ENCODE data around the gene POC1A.
A peak's percentile ranks its signal among the peaks of the same experiment; 100 is the strongest.

POC1A gene

DNA sequence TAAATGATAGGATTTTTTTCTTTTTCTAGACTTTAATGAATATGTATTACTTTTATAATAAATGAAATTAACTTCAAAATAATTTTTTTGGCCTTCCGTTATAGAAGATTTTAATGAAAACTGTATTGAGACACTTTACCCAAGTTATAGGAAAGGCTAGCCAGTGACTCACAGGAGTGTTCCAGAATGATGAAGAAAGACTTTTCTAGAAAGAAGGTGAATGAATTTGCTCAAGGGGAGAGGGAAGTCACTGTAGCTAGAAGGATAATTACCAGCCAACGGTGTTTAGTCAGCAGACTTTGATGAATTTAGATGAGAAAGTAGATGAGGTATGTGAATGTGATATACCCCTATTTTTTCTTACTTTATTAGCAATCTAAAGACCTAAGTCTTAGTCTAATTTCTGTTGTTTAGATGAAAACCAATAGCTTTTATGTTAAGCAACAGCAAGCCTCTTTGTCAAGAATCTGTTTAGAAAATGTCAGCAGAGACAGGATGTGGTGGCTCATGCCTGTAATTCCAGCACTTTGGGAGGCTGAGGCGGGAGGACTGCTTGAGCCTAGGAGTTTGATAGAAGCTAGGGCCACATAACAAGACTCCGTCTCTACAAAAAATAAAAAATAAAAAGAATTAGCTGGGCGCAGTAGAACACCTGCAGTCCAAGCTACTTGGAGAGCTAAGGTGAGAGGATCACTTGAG lies 46.9 kb upstream of the POC1A start:
- peaks cover 59% of the 10 kb centered on the region for H3K36me3 ChIP-seq (replicated peaks; ENCODE audit: low read depth, low read length)
- no peak overlapping the region for H3K9ac ChIP-seq (ENCODE audit: low read length)
- no peaks in the 10 kb centered on the region for H4K20me1 ChIP-seq (ENCODE audit: insufficient read depth, low read length)
- H3K79me2 ChIP-seq (ENCODE audit: low read length), result peaks cover 16% of the 10 kb centered on the region
- peaks cover 20% of the 10 kb centered on the region for H3K4me1 ChIP-seq (ENCODE audit: low read length)
- TF ChIP-seq EZH2phosphoT487 (IDR thresholded peaks at IDR 0.05; ENCODE audit: low read depth) (no peak), CTCF (IDR thresholded peaks at IDR 0.05; ENCODE audit: low read depth, low read length) (no peak)
- no peak overlapping the region for H3K4me3 ChIP-seq (ENCODE audit: low read length)
- no peaks in the 10 kb centered on the region for H3K27me3 ChIP-seq (ENCODE audit: low read depth, low read length)
- H3K4me2 ChIP-seq (ENCODE audit: low read length), result no peak overlapping the region
- H3K27ac ChIP-seq (ENCODE audit: low read length), result no peak overlapping the region
- H3K9me3 ChIP-seq (ENCODE audit: insufficient read depth, low read length), result no peaks in the 10 kb centered on the region
- H2AFZ ChIP-seq (ENCODE audit: low read depth, low read length), result no peak overlapping the region

- Histone ChIP-seq H3K27ac (ENCODE audit: low read length) (peak overlapping the region; percentile 34; the same call in 1 of the 2 replicates), H3K4me3 (ENCODE audit: low read length) (peak overlapping the region; percentile 90), H3K9ac (ENCODE audit: low read length) (peak overlapping the region; percentile 91), H3K36me3 (replicated peaks; ENCODE audit: low read depth, low read length) (peaks cover 37% of the 10 kb centered on the region), H3K4me2 (ENCODE audit: low read length) (peak overlapping the region; percentile 90), H3K79me2 (ENCODE audit: low read length) (peaks cover 16% of the 10 kb centered on the region), H3K9me3 (ENCODE audit: insufficient read depth, low read length) (no peaks in the 10 kb centered on the region), H3K27me3 (ENCODE audit: low read depth, low read length) (no peaks in the 10 kb centered on the region), H2AFZ (ENCODE audit: low read depth, low read length) (no peak overlapping the region), H4K20me1 (ENCODE audit: insufficient read depth, low read length) (no peaks in the 10 kb centered on the region), H3K4me1 (ENCODE audit: low read length) (peaks cover 20% of the 10 kb centered on the region)
- no peak for TF ChIP-seq CTCF (IDR thresholded peaks at IDR 0.05; ENCODE audit: low read depth, low read length)
- TF ChIP-seq EZH2phosphoT487 (IDR thresholded peaks at IDR 0.05; ENCODE audit: low read depth), result no peak
Observed at GRCh38 chr3:52198643-52199608, 44.7 kb upstream of the POC1A start.

DNA sequence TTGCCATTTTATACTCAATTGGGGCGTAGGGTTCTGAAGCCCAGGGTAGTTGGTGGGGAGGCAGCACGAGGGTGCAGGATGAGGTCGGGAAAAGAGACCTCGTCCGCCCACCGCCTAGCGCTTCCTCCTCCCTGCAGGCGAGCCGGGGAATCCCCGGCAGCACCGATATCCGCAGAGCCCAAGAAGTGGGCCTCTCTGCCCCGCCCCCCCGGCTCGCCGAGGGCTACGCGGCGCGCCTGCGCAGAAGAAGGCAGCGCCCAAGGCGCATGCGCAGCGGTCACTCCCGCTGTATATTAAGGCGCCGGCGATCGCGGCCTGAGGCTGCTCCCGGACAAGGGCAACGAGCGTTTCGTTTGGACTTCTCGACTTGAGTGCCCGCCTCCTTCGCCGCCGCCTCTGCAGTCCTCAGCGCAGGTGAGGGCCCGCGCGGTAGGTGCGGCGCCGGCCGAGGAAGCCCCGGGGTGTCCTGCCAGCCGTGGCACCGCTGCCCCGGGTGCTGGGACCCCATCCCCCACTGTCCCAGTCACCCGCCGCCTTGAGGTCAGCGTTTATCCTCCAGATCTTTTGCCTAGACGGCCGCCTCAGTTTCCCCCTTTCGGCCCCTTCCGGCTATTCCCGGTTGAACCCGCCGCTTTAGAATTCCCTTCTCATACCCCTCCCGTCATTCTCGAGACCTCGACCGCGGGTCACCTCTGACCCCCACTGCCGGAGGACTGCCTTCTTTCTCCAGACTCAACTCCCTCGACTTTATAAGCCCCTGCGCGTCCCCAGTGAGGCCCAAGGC lies 43.8 kb upstream of the POC1A start, which contains the start of gene ALAS1:
TSS of gene ALAS1 (plus strand) at position 319 of the 784 bp plus-strand sequence. CDS start 1,082 bp downstream, outside the sequence.
- peaks cover 20% of the 10 kb centered on the region for H3K4me1 ChIP-seq (ENCODE audit: low read length)
- peak within 1 kb of the TSS; percentile 96 for H2AFZ ChIP-seq (ENCODE audit: low read depth, low read length)
- peak within 1 kb of the TSS; percentile 91 for H3K9ac ChIP-seq (ENCODE audit: low read length)
- no peaks in the 10 kb centered on the region for H3K27me3 ChIP-seq (ENCODE audit: low read depth, low read length)
- peak within 1 kb of the TSS; percentile 94 for H3K4me2 ChIP-seq (ENCODE audit: low read length)
- H3K36me3 ChIP-seq (replicated peaks; ENCODE audit: low read depth, low read length), result peaks cover 29% of the 10 kb centered on the region
- H4K20me1 ChIP-seq (ENCODE audit: insufficient read depth, low read length), result no peaks in the 10 kb centered on the region
- peak within 1 kb of the TSS; percentile 56 for H3K27ac ChIP-seq (ENCODE audit: low read length)
- no peak for TF ChIP-seq EZH2phosphoT487 (IDR thresholded peaks at IDR 0.05; ENCODE audit: low read depth)
- no peak for TF ChIP-seq CTCF (IDR thresholded peaks at IDR 0.05; ENCODE audit: low read depth, low read length)
- peak within 1 kb of the TSS; percentile 90 for H3K4me3 ChIP-seq (ENCODE audit: low read length)
- no peaks in the 10 kb centered on the region for H3K9me3 ChIP-seq (ENCODE audit: insufficient read depth, low read length)
- H3K79me2 ChIP-seq (ENCODE audit: low read length), result peaks cover 16% of the 10 kb centered on the region
